Activated CD4-positive, alpha-beta T cell treated with anti-CD3 and anti-CD28 coated beads for 4 hours (primary cell): ENCODE data around the gene HOXC13.

Experiments used
- DNase-seq, 2 donors: peaks; one replicate each; pipeline ENCODE4 v3.0.0-alpha.2; 2020

HOXC13 gene, protein sequence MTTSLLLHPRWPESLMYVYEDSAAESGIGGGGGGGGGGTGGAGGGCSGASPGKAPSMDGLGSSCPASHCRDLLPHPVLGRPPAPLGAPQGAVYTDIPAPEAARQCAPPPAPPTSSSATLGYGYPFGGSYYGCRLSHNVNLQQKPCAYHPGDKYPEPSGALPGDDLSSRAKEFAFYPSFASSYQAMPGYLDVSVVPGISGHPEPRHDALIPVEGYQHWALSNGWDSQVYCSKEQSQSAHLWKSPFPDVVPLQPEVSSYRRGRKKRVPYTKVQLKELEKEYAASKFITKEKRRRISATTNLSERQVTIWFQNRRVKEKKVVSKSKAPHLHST

DNA sequence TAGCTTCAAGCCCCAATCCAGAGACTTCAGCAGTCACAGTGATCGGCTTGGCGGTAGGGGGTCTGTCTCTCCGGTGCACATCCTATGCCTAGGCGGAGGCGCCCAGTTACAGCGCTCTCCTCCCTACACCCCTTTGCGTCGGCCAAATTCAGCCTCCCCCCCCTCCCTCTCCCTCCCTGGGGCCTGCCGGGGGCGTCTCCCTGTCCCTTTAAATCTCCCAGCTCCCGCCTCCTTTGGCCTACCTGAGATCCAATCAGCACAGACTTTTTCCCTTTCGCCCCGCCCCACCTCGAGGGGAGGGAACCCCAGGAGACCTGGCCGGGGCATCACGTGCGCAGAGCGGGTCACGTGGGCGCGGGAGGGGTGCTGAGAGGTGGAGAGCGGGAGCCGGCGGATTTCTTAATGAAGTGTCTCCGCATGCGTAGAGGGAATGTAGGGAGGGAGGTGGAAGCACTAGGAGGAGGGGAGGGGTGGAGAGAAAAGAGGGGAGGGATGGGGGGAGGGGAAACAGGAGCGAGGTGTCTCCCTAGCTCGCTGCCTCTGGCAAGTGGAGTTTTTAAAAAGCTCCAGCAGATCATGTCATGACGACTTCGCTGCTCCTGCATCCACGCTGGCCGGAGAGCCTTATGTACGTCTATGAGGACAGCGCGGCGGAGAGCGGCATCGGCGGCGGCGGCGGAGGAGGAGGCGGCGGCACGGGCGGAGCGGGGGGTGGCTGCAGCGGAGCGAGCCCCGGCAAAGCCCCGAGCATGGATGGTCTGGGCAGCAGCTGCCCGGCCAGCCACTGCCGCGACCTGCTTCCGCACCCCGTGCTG, at the start of gene HOXC13:
Gene HOXC13 (plus strand): TSS at position 506 of the 815 bp plus-strand sequence. CDS start 76 bp downstream, at position 582.
- DNase-seq, result no peak

DNA sequence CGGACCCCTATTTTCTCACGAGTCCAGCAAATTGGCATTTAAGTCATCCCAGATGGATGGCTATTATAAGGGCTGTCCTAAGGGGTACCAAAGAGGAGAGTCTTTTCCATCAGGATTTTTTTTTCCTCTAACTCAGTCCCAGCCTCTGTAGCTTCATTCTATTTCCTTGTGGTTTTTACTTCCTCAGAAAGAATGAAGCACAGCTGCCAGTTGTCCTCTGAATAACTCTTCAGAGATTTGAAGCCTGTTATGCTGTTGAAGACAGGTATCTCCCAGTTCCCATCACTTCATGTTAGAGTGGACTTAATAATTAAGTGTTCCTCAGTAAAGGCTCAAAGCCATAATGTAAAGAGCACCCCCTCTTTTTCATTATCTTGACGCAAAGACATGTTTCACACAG, 48.5 kb upstream of the HOXC13 start:
- no peak for DNase-seq

DNA sequence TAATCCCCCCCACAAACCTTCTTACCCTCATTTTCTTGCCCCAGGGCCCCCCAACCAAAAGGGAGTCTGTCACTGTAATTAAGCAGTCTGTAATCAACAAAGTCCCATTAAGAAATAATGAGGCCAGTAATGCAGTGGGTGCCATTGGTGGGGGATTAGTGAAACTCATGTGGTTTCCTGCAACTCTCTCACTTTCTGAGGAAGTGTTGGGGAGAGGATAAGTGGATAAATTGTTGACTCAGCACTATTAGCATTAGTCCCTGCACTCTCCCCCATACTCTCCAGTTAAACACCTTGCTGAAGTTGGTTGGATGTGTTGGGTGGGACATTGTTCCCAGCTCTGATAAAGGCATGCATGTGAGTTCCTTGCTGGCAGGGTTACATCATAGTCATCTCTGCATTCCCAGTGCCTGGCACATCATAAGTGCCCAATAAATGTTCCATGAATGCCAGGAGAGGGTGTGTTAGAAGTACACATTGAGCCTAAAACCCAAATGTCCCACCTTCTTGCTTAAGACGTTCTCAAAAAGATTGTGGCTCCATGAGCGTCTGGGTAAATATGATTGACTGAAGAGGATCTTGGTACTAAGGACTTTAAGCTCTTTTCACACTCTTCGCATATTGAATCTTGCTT, 45.8 kb upstream of the HOXC13 start:
- no peak for DNase-seq

DNA sequence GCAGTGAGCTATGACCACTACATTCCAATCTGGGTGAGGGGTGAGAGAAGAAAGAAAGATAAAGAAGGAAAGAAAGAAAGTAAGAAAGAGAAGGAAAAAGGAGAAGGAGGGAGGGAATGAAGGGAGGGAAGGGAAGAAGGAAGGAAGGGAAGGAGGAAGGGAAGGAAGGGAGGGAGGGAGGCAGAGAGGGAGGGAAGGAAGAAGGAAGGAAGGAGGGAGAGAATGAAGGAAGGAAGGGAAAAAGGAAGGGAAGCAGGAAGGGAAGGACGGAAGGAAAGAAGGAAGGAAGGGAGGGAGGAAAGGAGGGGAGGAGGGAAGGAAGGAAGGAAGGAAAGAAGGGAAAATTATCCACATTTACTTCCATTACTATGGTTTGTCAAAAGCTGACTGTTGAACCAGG, 39.4 kb upstream of the HOXC13 start:
- no peak for DNase-seq

DNA sequence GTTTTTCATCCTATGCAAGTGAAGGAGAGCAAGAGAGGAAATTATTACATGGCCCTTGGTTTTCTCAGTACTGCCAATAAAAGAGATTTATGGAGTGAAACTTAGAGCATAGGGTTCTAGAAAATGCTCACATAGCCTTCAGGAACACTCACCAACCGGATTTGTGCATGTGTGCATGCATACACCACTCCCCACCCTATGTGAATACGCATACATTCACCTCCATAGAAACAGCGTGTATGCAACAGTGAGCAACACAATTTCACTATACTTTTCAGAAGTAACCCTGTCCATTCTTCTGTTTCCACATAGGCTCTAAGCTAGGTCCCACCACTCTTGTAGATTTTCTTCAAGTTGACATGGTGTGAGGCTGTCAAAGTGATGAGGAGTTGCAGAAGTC, 31.5 kb upstream of the HOXC13 start:
- DNase-seq, result no peak

DNA sequence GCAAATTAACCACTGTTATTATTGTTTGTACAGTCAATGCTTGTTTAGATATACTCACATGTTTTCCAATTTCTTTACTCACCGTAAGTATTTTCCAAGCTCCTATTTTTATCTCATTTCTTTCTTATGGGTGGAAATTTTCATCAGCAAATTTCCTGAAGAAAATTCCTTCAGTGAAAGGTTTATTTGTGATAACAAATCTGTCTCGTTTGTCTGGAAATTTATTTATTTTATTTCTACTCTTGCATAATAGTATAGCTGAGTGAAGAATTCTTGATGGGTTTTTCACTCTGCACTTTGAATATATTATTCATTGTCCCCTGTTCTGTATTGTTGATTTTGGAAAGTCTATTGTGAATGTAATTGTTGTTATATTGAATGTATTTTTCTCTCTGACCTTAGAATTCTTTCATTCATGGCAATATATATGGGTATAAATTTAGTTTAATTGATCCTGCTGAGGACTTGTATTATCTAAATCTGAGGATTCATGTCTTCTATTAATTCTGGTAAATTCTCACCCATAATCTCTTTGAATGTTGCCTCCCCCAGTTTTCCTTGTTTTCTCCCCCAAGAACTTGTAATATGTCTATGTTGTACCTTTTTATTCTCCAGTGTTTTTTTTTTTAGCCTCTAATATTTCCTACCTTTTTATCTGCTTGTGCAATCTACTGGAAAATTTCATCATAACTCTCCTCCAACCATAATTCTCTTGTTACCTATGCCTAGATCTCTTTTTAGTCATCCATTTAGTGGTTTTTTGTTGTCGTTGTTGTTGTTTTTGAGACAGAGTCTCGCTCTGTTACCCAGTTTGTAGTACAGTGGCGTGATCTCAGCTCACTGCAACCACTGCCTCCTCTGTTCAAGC, 21.6 kb upstream of the HOXC13 start:
- DNase-seq, result no peak

DNA sequence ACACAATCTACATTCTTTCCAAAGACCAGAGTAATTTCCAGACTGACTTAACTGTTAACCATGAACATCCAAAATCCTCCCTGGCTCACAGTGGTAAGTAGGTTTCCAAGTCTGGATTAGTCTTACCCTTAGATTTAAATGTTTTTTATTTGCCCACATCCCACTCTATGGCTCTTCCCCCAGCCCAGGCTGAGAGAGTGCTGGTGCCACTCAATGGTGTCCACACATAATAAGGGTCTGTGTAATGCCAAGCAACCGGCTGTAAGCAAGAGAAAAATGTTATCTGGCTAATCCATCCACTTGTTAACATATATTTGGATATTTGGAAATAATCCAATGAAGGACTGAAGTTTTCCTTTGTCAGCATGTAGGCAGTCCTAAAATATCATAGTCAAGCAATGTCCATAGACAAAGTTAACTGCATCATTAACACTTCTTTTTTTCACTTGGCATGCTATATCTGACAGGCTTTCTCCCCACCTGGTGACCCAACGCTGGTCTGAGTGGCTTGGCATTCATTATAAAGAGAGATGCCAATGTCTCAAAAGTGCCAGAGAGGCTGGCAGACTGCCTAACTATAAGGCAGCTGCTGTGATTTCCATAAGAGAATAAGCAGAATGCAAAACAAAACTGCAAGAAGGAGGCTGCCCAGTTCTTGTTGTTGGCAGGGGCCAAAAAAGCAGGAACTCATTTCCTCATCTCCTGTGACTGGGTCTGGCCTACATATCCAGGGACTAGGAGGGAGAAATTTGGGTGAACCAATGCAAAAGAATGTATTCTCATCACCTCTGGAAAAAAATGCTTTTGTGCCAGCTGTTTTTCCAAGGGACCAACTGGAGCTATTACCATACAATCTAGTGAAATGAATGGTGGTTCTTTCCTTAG, 13.9 kb upstream of the HOXC13 start:
- DNase-seq, result no peak

DNA sequence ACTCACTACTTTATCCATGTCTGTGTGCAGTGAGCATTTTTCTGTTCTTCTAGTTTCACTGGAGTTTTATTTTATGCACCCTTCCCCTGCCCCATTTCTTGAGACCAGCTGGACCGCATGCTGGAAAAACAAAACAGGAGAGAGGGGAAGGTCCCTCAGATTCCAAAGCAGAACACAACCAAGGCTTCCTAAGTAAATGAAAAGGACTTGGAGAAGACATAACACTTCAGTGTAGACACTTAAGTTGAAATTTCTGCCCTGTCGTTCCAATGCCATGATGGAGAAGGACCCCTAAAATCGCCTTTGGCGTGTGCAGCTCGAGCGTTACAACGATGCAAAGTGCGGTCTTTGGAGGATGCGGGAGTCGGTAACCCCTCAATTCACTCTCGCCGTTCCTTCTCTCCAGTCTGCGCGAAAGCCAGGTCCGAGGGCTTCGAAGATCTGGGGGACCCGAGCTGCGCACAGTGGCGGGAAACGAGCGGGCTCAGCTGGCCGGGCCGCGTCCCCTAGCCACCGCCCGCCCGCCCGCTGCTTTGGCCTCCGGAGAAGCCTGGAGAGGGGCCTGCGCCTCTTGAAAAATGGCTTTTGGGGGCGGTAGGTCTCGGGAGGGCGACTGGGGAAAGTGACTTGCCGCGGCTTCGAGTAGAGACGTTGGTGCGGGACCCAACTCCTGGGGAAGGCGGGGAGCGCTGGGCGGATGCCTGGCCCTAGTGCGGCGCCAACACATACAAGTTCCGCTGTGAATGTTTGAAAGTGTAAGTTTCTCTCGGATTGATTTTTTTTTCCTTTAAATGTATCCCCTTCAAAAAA, 11.2 kb upstream of the HOXC13 start:
- no peak for DNase-seq

DNA sequence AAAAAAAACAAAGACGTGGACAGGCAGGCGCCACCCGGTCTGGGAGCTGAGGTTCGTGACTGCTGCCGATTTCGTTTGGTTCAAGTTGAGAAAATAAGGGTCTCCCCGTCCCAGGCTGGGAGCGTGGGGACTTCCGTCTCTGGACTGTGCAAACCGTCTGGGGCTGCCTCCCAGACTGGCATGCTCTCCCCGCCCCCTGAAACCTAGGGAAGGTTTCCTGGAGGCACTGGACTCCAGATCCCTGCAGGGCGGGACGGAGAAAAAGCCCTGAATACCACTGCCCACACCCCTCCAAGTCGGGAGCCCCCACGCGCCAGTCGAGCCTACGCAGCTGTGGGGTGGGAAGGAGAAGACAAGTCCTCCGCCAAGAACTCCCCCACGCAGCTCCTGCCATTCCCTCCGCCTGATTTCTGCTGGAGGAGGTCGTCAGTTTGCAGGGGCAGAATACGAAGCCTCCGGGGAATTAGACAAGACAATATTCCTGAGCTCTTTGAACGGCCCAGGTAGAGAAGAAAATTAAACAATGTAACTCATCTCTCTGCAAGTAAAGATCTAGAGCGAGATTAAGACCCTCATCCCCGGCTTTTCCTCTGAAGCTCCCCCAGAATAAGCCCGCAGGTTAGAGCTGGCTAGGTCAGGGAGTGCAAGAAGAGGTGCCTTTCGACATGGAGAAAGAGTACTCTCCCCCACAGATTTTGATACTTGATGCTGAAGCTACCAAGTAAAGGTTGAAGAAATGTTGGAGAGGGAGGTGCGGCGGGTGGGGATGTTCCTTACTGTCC, 10.4 kb upstream of the HOXC13 start:
- DNase-seq, result no peak

DNA sequence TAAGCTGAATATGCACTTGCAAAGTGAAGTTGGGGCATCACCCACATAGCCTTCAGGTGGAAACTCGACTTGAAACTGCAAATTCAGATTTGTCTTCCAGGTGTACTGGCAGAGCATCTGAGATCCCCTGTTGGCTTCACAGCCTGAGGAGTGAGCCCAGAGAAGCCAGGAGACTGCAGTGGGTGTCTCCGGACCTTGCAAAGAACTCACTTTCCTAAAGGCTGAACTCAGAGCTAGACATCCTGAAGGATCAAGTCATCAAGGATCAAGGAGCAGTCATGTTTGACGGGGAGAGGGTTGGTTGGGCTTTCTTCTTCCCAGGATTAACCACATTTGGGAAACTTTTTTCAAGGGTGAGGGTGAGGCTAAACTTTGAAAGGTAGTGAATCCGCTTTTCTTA, 9.1 kb upstream of the HOXC13 start:
- DNase-seq, result no peak

DNA sequence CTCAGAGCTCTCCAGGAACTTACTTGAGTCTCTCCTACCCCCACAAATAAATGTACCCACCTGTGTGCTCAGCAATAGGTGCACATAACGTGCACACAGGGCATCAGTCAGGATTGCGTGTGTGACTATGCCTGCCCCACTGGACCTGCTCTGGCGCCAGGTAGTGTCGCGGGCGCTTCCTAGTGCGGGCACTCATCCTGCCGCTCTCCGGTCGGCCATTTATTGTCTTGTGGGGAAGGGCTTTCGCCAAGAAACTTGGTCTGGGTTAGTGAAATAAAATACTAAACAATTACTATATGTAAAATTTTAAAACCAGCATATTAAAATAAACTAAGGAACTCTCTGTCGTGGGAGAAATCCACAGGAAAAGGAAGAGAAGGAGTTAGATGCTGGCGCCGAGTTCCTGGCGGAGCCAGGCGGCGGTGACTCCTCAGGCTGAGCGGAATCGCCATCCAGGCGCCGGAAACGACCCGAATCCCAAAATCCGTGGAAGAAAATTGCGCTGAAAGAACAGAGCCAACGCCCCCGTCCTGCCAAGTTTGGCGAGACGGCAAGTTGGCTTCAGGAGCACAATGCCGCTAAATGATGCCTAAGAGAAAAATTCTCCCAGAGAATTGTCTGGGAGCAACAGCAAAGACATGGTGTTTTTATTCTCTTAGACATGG, 7.9 kb upstream of the HOXC13 start:
- no peak for DNase-seq

DNA sequence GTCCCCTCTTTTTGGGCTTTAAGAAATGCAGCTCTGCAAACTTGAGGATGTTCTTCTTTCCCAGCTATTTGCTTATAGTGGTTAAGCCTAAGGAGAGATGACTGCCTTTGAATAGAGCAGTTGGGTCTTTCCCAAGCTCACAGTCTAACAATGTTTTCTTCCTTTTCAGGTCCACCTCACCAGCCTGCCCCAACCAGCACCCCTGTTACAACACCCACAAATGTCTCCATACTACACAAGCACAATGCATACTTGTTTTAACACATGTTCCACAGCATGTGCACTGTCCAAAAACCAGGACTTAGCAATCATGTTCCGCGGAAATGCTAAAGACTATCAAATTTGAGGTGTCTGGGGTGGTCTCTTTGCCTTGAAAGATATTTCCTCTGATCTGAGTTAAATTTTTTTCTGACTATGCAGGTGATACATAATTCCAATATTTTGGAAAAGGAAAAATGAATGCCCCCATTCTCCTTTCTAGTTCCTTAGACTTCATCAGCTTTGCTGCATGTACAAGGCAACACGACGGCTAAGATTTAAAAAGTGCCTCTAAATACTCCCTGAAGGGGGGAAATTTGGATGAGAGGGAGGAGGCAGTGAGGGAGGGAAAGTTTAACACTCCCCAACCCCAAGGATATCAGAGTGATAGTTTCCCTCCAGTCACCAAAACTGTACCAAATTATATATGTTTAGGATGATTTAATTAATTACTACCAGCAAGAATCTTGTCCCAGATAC, 6.6 kb upstream of the HOXC13 start:
- no peak for DNase-seq

DNA sequence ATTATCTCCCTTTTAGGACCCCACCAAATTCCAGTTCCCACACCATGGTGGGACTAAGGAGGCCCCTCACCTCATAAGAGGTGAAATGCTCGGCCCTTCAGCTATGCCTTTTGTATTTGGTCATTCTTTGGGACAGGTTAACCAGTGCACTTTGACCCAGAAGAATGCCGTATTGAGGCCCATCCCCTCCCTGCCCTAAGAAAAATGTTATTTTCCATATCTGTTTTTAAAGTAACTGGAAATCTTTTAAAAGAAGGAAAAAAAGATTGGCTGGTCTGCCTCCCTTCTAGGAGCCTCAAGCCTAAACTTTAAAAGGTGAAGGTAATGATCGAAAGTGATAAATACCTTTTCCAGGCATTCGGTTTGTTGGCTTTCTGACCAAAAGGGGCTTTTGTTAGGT, 5.7 kb upstream of the HOXC13 start:
- no peak for DNase-seq

DNA sequence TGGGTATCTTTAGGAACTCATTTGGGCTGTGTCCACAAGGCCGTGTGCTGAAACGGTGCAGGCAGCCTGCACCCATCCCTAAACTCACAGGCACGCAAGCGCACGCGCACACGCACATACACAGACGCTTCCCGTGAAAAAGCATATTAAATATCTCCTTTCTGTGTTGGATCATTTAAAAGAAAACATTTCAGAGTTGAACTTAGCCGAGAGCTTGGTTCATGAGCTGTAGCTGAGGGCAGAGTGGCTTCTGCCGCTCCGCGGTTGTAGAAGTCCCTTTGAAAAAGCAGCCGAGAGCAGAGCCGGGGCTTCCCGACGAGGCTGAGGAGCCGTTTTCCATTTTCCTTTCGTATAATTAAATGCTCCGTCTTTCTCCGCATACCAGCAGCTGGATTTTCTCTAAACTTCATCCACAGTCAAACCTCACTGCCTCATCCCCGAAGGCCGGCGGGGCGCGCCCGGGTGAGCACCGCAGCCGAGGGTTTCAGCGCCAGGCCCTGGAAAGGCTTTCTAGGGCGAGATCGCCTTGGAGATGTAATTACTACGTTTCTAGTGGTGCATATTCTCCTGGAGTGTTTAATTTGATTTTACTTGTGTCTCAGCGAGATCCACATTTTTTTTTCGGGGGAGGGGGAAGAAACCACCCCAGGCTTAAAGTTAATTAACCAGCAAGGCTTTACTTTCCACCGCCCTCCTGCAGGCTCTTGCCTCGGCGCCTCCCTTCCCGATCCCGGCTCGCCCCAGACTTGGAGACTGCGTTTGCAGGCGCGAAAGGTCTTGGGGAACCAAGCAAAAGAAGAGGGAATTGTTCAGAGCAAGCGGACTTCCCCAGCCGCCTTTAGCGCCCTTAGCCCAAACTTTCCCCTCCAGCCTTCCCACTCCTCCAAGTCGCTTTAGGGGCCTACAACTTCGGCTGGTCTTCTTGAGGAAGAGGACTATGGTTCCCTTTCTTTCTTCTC, 3.0 kb upstream of the HOXC13 start:
- DNase-seq, result no peak

DNA sequence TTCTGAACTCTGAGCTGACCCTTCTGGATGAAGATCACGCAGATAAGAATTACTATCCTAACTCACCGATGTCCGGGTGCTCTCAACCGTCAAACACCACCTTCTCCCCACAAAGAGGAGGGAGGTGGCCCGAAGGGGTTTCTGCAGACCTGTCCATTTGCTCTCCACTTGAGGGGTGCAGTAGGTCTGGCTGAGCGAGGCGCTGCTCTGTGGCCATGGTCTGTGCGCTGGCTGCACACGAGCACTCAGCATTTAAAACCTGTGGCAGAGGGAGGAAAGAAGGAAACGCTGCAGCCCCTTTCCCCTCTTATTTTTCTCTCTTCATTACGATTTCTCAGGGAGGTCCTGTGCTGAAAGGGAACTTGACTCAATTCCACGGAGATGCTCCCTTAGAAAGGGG, 1.5 kb upstream of the HOXC13 start:
- no peak for DNase-seq

DNA sequence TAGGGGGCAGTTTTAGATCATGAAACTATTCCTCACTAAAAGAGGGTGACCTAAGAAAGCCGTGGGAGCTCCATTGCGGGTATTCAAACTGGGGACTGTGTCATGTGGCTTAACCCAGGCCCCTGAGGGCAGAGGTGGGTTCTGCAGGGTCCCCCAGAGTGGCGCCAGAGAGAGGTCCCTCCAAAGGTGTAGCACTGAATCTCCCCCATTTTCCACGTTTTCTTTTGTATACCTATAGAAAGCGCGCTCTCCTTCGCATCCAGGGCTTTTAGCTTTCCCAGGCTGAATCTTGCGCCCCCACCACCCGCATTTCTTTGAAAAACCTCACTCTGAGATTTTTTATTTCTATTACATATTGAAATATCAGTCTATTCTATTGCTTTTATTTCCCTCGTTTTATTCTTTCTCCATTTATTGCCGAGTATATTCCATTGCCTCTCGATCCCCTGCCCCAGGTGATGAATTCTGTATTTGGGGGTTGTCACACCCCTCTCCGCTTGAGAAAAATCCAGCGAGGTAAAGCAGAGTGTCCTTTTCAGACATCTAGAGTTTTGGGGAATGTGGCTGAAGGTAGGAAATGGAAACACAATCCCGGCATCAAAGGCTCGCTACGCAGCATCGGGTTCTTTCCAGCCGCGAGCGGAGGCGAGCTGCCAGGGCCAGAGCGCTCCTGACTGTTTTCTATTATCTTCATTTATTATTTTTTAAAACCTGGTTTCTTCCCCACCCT, 870 bp upstream of the HOXC13 start:
- DNase-seq, result no peak
